Stimulated activated CD8-positive, alpha-beta memory T cell treated with anti-CD3 and anti-CD28 coated beads, Interleukin-4, amount 100 ng/mL, for 24 hours (primary cell): ENCODE measurements around the gene STK10.
"Not testable (repeated sequence)": the region's sequence is repeated elsewhere in the genome, so short reads cannot be mapped to it uniquely, and the experiment has no call there.

Source experiments
- DNase-seq: peaks from one replicate; pipeline ENCODE4 v3.0.0-alpha.2; 2020; ENCODE audit warnings: low read depth

The STK10 gene

GRCh38 chr5:172165465-172165864 is 22.6 kb downstream of the STK10 start:
- no peak for DNase-seq

DNA sequence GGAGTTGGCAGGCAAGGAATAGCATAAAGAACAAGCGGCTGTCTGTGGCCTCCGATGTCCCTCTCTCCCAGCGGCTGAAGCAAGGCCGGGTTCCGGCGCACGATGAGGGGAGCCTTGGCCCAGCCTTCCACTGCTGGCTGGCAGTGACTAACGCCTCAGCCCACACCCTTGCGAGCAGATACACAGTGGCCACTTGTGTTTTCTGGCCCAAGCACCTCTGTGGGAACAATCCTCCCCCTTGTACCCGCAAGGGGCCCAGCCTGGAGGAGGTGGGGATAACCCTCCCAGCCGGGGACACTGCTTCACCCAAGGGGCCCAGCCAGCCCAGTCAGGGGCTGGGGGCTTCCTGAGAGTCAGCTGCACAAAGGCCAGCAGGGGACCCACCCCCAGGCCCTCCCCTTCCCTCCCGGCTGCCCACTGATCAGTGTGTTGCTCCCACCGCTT is 23.2 kb downstream of the STK10 start:
- no peak for DNase-seq

DNA sequence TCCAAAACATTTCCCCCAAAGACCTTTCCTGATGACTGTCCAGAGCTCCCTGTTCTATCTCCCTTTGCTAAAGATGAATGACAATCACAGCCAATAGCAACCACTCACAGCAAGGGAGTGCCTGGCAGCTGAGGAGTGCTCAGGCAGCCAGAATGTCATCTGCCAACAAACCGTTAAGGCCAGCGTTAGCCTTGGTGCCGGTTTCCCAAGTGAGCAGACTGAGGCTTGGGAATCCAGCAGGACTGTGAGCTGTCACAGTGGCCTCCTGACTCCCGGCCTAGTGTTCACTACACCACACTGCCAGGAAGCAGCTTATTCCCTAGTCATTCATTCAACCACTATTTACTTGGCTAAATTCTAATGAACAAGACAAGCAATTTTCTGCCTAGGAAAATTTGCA is 24.7 kb downstream of the STK10 start:
- no peak for DNase-seq

DNA sequence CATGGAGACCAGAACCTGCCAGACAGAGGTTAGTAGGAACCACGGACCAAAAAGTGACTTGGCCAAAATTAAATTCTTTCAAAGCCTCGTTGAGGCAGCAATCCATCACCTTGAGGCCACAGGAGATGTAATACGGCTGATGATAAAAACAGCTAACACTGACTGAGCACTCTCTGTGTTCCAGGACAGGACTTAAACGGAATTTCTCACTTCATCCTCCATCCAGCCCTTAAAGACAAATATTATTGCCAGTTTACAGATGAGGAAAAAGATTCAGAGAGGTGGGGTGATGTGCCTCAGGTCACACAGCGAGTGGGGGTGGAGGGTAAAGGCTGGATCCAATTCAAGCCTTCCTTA is 25.1 kb downstream of the STK10 start:
- DNase-seq, result no peak

- no peak for DNase-seq
Measured at GRCh38 chr5:172162323-172162986, 25.6 kb downstream of the STK10 start.

- DNase-seq, result no peak
Measured at GRCh38 chr5:172160506-172160905, 27.5 kb downstream of the STK10 start.

GRCh38 chr5:172159016-172159415 is 29.0 kb downstream of the STK10 start:
- DNase-seq, result no peak

DNA sequence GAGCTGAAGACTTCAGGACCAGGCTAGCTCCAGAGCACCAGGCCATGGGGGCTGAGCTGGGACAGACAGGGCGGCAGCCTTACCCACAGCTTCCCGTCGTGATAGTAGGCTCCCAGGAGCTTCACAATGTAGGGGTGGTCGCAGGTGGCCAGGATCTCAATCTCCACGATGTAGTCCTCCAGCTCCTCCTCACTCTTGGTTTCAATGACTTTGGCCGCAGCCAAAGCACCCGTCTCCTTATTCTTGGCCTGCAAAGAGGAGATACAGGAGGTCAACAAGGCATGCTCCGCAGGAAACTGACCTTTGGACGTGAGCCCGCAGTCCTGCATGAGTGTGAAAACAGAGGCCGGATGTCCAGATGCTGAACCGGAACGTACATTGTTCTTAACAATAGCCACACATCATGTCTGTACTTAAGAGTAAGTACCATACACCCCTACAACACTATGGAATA is 31.5 kb downstream of the STK10 start:
- DNase-seq, result no peak

DNA sequence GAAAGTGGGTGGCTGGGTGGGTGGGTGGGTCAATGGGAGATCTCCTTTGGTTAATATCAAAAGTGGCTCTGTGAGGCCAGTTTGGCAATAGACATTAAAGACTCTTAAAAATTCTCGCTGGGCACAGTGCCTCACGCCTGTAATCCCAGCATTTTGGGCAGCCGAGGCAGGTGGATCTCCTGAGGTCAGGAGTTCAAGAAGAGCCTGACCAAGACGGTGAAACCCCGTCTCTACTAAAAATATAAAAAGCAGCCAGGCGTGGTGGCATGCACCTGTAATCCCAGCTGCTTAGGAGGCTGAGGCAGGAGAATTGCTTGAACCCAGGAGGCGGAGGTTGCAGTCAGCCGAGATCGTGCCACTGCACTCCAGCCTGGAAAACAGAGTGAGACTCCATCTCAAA is 32.9 kb downstream of the STK10 start:
- DNase-seq, result not testable (repeated sequence)

- no peak for DNase-seq
Measured at GRCh38 chr5:172153695-172154094, 34.3 kb downstream of the STK10 start.

GRCh38 chr5:172151661-172152210 is 36.3 kb downstream of the STK10 start:
- no peak for DNase-seq

DNA sequence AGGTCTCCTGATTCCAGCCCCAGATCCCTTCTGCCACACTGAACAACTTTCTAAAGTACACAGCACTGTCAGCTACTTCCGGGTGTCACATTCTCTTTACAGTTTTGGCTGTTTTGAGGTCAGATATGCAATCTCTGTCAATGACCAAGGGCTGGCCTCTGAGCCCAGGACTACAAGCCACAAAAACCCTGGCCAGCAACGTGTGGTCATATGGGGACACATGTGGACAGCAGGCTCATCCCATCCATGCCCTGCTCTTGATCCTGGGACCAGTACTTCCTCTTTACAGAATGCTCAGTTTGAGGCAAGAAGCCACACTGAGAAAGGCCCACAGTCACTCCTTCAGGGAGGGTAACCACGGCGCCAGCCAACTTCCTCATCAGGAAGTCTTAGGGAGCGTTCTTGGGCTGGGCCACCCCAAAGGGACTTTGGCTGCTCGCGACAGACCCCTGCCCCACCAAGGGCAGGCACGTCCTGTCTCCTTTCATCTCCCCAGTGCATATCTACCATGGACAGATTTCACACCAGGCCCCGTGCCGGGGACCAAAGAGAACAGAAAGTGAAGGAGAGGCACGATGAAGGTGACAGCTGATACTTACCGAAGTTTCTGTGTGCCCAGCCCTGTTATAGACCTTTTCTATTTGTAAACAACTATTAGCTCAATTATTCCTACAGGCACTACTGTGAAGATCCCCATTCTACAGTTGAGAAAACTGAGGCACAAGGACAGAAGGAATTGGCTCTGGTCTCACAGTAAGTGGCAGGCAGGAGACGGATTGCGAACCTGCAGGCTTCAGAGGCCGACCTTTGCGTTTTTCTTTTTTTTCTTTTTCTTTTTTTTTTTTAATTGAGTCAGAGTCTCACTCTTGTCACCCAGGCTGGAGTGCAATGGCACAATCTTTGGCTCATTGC is 37.3 kb downstream of the STK10 start:
- DNase-seq, result no peak

- not testable (repeated sequence) for DNase-seq
Measured at GRCh38 chr5:172149481-172149880, 38.5 kb downstream of the STK10 start.

DNA sequence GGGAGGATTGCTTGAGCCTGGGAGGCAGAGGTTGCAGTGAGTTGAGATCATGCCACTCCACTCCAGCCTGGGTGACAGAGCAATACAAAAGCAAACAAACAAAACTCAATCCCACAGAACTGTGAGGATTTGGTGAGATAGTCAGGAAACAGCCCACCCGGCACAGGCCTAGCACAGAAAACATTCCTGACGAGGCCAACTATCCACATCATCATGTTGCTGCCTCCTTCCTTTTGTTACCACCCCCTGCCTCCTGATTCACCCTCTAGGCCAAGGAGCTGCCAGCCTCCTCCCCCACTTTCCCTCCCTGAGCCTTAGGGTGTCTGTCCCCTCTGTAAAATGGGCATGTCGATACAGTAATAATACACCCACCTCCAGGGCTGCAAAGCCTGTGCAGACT is 39.0 kb downstream of the STK10 start:
- DNase-seq, result no peak

GRCh38 chr5:172148381-172148780 is 39.6 kb downstream of the STK10 start:
- DNase-seq, result no peak

DNA sequence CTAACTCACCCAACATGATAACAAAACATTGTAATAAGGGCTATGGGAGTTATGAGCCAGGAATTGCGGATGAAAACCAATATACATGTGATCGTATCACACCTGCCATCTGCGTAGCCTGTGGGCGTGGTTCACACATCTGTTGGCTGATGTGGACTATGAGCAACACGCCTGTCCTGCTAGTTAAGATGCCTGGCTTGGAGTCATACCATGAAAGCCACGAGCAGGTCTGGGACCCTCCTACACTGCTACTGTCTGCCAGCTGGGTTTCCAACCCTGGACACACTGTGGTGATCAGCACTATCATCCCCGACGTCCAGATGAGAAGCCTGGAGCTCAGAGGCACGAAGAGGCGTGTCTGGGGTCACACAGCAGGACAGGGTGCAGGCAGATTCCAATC is 40.2 kb downstream of the STK10 start:
- no peak for DNase-seq

DNA sequence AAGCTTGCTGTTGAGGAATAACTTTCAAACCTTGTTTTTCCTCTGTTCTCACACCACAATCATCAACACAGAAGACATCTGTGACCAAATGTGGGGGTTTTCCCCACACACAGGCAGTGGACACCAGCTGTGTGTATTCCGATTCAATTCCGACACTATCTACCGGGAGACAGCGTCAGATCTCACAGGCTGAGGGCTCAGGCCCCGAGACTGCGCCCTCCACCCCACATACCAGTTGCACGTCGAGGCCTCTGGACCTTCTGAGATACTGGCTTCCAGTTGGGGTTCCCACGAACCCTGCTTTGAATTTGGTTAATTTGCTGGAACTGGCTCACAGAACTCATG is 41.3 kb downstream of the STK10 start:
- no peak for DNase-seq

DNA sequence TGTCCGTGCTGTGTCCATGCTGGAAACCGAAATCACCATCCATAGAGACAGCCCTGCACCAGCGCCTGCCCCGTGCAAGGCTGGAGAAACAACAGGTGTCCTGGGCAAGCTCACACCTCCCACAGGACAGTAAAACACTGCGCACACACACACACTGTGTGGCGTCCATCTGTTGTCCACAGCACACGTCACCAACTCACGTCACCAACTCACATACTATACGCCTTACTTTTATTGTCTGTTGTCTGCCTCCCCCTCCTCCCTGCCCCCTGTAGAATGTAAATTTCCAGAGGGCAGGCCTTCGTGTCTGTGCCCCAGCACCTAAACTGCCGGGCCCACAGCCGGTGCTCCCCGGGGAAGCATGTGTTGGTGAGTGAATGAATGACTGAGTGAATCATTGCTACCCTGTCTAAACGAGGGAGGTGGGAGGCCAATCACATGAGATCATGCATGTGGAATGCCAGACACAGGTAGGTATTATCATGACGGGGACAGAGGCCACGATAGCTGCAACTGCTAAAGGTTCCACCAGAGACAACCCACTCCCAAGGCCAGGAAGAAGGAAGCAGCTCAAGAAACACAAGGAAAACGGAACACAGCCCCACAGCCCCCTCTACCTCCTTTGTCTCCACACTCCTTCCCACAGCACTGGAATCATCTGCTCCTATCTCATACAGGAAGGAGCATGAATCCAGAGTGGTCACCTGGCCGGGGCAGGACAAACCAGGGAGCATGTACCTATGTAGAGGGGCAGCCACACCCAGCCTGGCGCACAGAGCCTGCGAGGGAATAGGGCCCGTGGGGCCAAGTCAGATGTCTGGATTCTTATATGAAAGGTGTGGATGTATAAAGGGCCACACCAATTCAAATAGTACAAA is 41.9 kb downstream of the STK10 start:
- DNase-seq, result no peak

DNA sequence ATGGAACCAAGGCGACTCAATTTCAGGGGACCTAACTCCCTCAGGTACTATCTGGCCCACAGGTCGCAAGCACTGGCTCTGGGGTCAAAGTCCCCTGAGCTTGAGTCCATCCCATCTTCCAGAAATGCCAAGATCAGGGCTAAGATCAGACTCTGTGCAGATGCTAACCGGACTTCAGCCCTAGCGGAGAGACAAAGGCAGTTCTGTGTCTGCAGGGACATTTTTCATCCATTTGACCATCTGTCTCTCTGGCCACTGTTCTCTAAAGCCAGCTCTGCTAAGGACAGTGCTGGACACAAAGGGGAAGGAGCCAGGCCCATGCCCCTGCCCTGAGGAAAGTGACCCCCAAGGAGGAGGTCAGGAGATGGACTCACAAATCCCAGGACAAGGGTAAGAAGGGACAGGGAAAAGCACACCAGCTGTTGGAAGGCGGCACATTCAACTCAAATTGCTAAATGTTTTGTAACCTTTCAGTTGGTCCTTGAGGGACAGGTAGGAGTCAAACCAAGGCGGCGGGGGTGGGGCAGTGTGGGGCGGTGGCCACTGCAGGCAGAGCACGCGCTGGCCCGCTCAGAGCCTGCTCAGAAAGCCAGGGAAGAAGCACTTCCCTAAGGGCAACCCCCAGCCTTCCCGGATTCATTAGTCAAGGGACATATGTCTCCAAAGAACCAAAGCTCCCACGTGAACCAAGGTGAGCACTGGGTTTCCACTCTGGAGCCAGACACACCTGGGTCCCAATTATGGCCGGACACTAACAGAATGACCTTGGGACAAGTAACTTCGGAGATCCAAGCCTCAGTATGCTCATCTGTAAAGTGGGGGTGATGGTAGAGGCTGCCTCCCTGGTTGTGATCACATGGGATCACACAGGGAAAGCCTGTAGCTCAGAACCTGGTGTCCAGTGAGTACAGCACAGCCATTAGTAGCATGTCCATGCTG is 42.8 kb downstream of the STK10 start:
- no peak for DNase-seq

GRCh38 chr5:172144291-172144815 is 43.7 kb downstream of the STK10 start:
- DNase-seq, result no peak

DNA sequence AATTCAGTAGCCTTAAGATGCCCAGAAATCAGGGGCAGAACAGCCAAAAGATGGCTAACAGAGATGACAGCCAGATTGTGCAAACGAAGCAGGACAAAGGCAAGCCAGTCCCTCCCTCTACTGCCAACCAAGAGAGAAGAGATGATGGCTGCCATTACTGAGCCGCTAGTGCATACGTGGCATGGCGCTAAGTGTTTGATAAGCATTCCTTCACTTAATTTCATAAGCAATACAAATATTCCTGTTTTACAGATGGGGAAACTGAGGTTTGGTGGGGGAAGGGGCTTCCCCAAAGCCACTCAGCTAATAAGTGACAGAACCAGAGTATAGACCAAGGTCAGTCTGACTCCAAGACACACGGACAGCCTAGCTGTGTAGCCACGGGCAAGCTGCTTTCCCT is 44.1 kb downstream of the STK10 start:
- DNase-seq, result no peak
